Keratinocyte (primary cell): ENCODE results near the gene CAPN5.

Experiments
- CTCF ChIP-seq, 3 experiments: IDR thresholded peaks in 1 of 3; conservative IDR thresholded peaks in 1 of 3; optimal IDR thresholded peaks in 1 of 3; 2 replicates in 2 of 3; 3 replicates in 1 of 3; pipeline versions ENCODE3 to v1.5.1; 2011; ENCODE audit warnings: low read length in 3 of 3, mild to moderate bottlenecking in 3 of 3, moderate library complexity in 2 of 3, control low read depth in 1 of 3, inconsistent platforms in 1 of 3; ENCODE audit not compliant: insufficient read depth in 2 of 3; ENCODE audit errors: extremely low read depth in 1 of 3
- EZH2 ChIP-seq: IDR thresholded peaks from one replicate; pipeline ENCODE4 v1.6.1; 2012; ENCODE audit warnings: inconsistent platforms, mild to moderate bottlenecking, low read length, moderate library complexity

GRCh38 chr11:77135069-77135468, 68.3 kb downstream of the CAPN5 start:
- TF ChIP-seq CTCF (optimal IDR thresholded peaks at IDR 0.05 in 1 of 3, IDR thresholded peaks at IDR 0.05 in 1 of 3, conservative IDR thresholded peaks at IDR 0.05 in 1 of 3; ENCODE audit: extremely low read depth in 1 of 3, insufficient read depth in 2 of 3, low read length in 3 of 3) = no peak
- TF ChIP-seq EZH2 = no peak
